Measurements from ENCODE around the gene TMEM18. TPM values are rescaled to one million over a fixed set of nuclear protein-coding genes. Genes with fewer than 3 reads are reported as not detected.

The TMEM18 gene
- total RNA-seq, 4 donors from 2014 or later = 15.1 to 20.5 (median 17.1) TPM

- TF ChIP-seq POLR2A (IDR thresholded peaks at IDR 0.05) (no peak), CTCF (IDR thresholded peaks at IDR 0.05) (no peak)
- intact Hi-C loops (cut with DNase I; ENCODE audit: low total_unique reads) = no loop called here
- H3K4me3 ChIP-seq (ENCODE audit: low read depth, poor library complexity, severe bottlenecking) = no peak overlapping the region
- 79 to 81% methylated on average over 5 of the region's 5 CpGs for WGBS, 2 donors
- peak in 1 of 2 donors; percentile 79 for DNase-seq (ENCODE audit: low spot score in 2 of 2)
Observed at GRCh38 chr2:633371-633770, 43.8 kb downstream of the TMEM18 start.

- no peak for DNase-seq (ENCODE audit: low spot score in 2 of 2)
Observed at GRCh38 chr2:632471-632870, 44.7 kb downstream of the TMEM18 start.

GRCh38 chr2:631741-632140, 45.5 kb downstream of the TMEM18 start:
- TF ChIP-seq POLR2A (IDR thresholded peaks at IDR 0.05) = no peak
- no peak for TF ChIP-seq CTCF (IDR thresholded peaks at IDR 0.05)
- DNase-seq (ENCODE audit: low spot score in 2 of 2) = no peak
- 84 to 95% methylated on average over 1 of the region's 1 CpG for WGBS, 2 donors
- intact Hi-C loops (cut with DNase I; ENCODE audit: low total_unique reads) = no loop called here
- no peak overlapping the region for H3K4me3 ChIP-seq (ENCODE audit: low read depth, poor library complexity, severe bottlenecking)

More at GRCh38 chr2:632471-632870, 44.7 kb downstream of the TMEM18 start:
- intact Hi-C loops (cut with DNase I; ENCODE audit: low total_unique reads) = no loop called here
- H3K4me3 ChIP-seq (ENCODE audit: low read depth, poor library complexity, severe bottlenecking) = no peak overlapping the region
- TF ChIP-seq POLR2A (IDR thresholded peaks at IDR 0.05) (no peak), CTCF (IDR thresholded peaks at IDR 0.05) (no peak)

GRCh38 chr2:630451-631320, 46.5 kb downstream of the TMEM18 start:
- no peak for DNase-seq (ENCODE audit: low spot score in 2 of 2)
- TF ChIP-seq CTCF (IDR thresholded peaks at IDR 0.05) = no peak
- no peak for TF ChIP-seq POLR2A (IDR thresholded peaks at IDR 0.05)
- H3K4me3 ChIP-seq (ENCODE audit: low read depth, poor library complexity, severe bottlenecking) = no peak overlapping the region
- intact Hi-C loops (cut with DNase I; ENCODE audit: low total_unique reads) = no loop called here
- WGBS, 2 donors = 0% methylated on average over 1 of the region's 1 CpG

- intact Hi-C loops (cut with DNase I; ENCODE audit: low total_unique reads) = no loop called here
- no peak for TF ChIP-seq CTCF (IDR thresholded peaks at IDR 0.05)
- TF ChIP-seq POLR2A (IDR thresholded peaks at IDR 0.05) = no peak
- no peak overlapping the region for H3K4me3 ChIP-seq (ENCODE audit: low read depth, poor library complexity, severe bottlenecking)
- 32 to 41% methylated on average over 2 of the region's 2 CpGs for WGBS, 2 donors
- no peak for DNase-seq (ENCODE audit: low spot score in 2 of 2)
Observed at GRCh38 chr2:629961-630360, 47.2 kb downstream of the TMEM18 start.

Data from lower leg skin (tissue), 4 donors.